PC-3 (cell line): Measurements from ENCODE around the gene PLEKHM2. TPM values are rescaled to one million over a fixed set of nuclear protein-coding genes. Genes with fewer than 3 reads are reported as not detected.

Experiments used
- ATAC-seq: fragments of 200-7000 bp; cut with Tn5 transposase; 2 replicates; pipeline ENCODE4 v1.9.1; 2020; ENCODE audit warnings: mild to moderate bottlenecking, moderate library complexity
- BruUV-seq: library from RNA; stranded (reverse); fragments of 400-500 nt; replicated peaks from 2 replicates; lab custom pipeline; 2021; lab: Mats Ljungman, UMichigan
- CTCF ChIA-PET: fragments of 300-600 bp; sonication (Branson Sonifier 250); formaldehyde crosslinking; loops from one replicate; lab custom pipeline; 2022; ENCODE audit warnings: antibody characterized with exemption; lab: Charles Lee
- POLR2A ChIA-PET: fragments of 300-600 bp; sonication (Branson Sonifier 250); formaldehyde crosslinking; loops from one replicate; lab custom pipeline; 2022; ENCODE audit warnings: antibody characterized with exemption; ENCODE audit not compliant: unreplicated experiment; lab: Charles Lee
- DNase-seq: peaks from one replicate; pipeline ENCODE4 v3.0.0-alpha.2; 2015
- H2AFZ ChIP-seq: fragments of 300-600 bp; sonication (generic); 2 replicates; pipeline ENCODE4 v1.6.0; 2016; ENCODE audit warnings: antibody characterized with exemption, low read length
- H3F3A ChIP-seq: fragments of 300-600 bp; sonication (generic); one replicate; pipeline ENCODE4 v1.6.0; 2017; ENCODE audit warnings: antibody characterized with exemption, low read length, control low read depth, mild to moderate bottlenecking; ENCODE audit not compliant: unreplicated experiment
- H3K27ac ChIP-seq: fragments of 300-600 bp; sonication (generic); 2 replicates; pipeline ENCODE4 v1.5.1; 2016; ENCODE audit warnings: mild to moderate bottlenecking, low read length
- H3K27me3 ChIP-seq: fragments of 300-600 bp; sonication (generic); 2 replicates; pipeline ENCODE4 v1.6.1; 2016; ENCODE audit warnings: low read length, mixed read lengths
- H3K36me3 ChIP-seq: fragments of 300-600 bp; sonication (generic); 2 replicates; pipeline ENCODE4 v1.6.1; 2016; ENCODE audit warnings: low read depth, mixed run types, low read length, mixed read lengths
- H3K4me1 ChIP-seq: fragments of 300-600 bp; sonication (generic); 2 replicates; pipeline ENCODE4 v1.5.1; 2016; ENCODE audit warnings: low read length; ENCODE audit not compliant: insufficient read depth
- H3K4me2 ChIP-seq: fragments of 300-600 bp; sonication (generic); 2 replicates; pipeline ENCODE4 v1.6.0; 2016; ENCODE audit warnings: low read length
- H3K4me3 ChIP-seq: fragments of 300-600 bp; sonication (generic); 2 replicates; pipeline ENCODE4 v1.5.1; 2016; ENCODE audit warnings: mild to moderate bottlenecking, low read length, mixed read lengths
- H3K79me2 ChIP-seq: fragments of 300-600 bp; sonication (generic); 2 replicates; pipeline ENCODE4 v1.6.1; 2017; ENCODE audit warnings: low read length, mixed read lengths
- H3K9ac ChIP-seq: fragments of 300-600 bp; sonication (generic); 2 replicates; pipeline ENCODE4 v1.6.0; 2016; ENCODE audit warnings: mild to moderate bottlenecking, low read length
- H3K9me2 ChIP-seq: fragments of 300-600 bp; sonication (generic); replicated peaks from 2 replicates; pipeline ENCODE4 v1.6.1; 2016; ENCODE audit warnings: mixed run types, low read length, mixed read lengths
- H3K9me3 ChIP-seq: fragments of 300-600 bp; sonication (generic); 2 replicates; pipeline ENCODE4 v1.6.1; 2016; ENCODE audit warnings: low read length, mixed read lengths
- H4K20me1 ChIP-seq: fragments of 300-600 bp; sonication (generic); 2 replicates; pipeline ENCODE4 v1.6.1; 2016; ENCODE audit warnings: low read length, mixed read lengths
- EZH2 ChIP-seq: fragments of 300-600 bp; sonication (generic); IDR thresholded peaks from one replicate; pipeline ENCODE4 v1.6.1; 2017; ENCODE audit warnings: antibody characterized with exemption, mild to moderate bottlenecking, low read length; ENCODE audit not compliant: unreplicated experiment
- EZH2phosphoT487 ChIP-seq: fragments of 300-600 bp; sonication (generic); IDR thresholded peaks from 2 replicates; pipeline ENCODE4 v1.6.1; 2018; ENCODE audit warnings: mild to moderate bottlenecking, antibody characterized with exemption, low read length, borderline replicate concordance
- intact Hi-C: fragments of 100-400 bp; cut with micrococcal nuclease; formaldehyde crosslinking; loops from 2 replicates; pipeline ENCODE4 v1.9.0; 2023
- total RNA-seq: library from RNA; depleted of rRNA; stranded (reverse); fragments of >200 nt; gene quantifications from 2 replicates; pipeline ENCODE4 v1.2.3, GENCODE V29; 2014
- TF ChIP-seq, protein P1 (sequence below): fragments of 300-600 bp; sonication (generic); conservative IDR thresholded peaks from 2 replicates; pipeline ENCODE4 v1.5.1; 2017; ENCODE audit warnings: antibody characterized with exemption, low read depth, mild to moderate bottlenecking, low read length

The PLEKHM2 gene
- total RNA-seq, 1 experiment from 2014 or later, result 31.3 TPM

DNA sequence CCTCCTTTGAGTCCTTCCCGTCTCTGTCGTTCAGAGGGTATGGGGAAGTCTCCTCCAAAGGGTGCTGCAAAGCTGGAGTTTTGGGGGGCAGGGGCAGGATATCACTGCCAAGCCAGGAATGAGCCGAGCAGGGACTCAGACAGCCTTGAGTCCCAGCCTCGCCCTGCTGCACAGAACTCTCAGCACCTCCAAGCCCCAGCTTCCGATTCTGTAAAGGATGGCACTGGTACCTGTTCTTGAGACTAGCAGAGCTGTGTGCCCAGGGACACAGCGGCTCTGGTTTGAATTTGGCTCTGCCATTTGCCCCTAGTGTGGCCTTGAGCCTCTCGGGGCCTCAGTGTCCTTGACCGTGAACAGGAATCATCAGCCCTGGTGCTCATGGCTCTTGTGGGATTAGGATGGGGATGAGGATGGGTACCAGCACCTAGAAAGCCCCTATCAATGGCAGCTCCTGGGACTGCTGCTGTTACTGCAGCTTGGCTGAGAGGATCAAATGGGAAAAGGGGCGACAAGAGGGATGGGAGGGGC, 73.0 kb downstream of the PLEKHM2 start:
- CTCF ChIA-PET, result no interaction called here
- intact Hi-C loops, result no loop called here

DNA sequence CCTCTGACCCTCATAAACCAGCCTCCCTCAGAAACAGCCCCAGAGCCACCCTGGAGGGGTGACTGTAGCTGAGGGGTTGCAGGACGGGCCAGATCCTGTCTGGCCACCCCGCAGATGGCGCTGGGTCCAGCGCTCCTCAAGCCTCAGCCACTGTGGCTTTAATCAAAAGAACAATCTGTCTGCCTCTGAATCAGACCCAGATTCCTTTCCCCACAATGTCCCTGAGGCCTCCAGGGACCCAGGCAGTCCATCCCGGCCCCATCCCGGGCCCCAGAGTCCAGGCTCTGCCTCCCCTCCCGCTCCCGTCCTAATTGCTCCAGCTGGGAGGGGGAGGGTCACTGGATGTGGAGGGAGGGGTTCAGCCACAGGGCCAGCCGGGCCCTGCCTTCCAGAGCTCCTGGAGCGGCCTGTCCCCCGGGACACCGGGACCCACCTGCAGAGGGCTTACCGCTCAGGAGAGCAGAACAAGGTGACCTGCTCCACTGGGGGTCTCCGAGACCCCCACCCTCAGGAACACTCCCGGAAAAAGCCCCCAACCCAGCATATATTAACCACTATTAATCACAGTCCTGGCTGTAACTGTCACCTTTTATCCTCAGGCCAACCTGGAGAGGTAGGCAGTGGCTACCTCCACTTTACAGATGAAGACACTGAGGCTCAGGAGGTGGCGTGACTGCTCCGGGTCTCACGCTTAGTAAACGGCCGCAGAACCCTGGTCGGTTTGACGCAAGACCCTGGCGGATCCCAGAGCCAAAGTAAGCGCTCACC, 73.6 kb downstream of the PLEKHM2 start:
- H3K9ac ChIP-seq, result no peak overlapping the region
- H3K9me2 ChIP-seq, result no peaks in the 10 kb centered on the region
- DNase-seq, result peak; percentile 34
- intact Hi-C loops, result no loop called here
- POLR2A ChIA-PET, result no interaction called here
- peaks cover 40% of the 10 kb centered on the region for H3K79me2 ChIP-seq
- no peaks in the 10 kb centered on the region for H3F3A ChIP-seq
- TSS peak; percentile 12 for BruUV-seq
- H3K4me3 ChIP-seq, result peak overlapping the region; percentile 86
- no peak for TF ChIP-seq EZH2
- TF ChIP-seq, protein P1, sequence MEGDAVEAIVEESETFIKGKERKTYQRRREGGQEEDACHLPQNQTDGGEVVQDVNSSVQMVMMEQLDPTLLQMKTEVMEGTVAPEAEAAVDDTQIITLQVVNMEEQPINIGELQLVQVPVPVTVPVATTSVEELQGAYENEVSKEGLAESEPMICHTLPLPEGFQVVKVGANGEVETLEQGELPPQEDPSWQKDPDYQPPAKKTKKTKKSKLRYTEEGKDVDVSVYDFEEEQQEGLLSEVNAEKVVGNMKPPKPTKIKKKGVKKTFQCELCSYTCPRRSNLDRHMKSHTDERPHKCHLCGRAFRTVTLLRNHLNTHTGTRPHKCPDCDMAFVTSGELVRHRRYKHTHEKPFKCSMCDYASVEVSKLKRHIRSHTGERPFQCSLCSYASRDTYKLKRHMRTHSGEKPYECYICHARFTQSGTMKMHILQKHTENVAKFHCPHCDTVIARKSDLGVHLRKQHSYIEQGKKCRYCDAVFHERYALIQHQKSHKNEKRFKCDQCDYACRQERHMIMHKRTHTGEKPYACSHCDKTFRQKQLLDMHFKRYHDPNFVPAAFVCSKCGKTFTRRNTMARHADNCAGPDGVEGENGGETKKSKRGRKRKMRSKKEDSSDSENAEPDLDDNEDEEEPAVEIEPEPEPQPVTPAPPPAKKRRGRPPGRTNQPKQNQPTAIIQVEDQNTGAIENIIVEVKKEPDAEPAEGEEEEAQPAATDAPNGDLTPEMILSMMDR, result no peak
- TF ChIP-seq EZH2phosphoT487, result no peak
- CTCF ChIA-PET, result no interaction called here
- peak overlapping the region; percentile 11; the same call in 1 of the 2 replicates for H2AFZ ChIP-seq
- peaks cover 41% of the 10 kb centered on the region for H3K4me1 ChIP-seq
- H3K27me3 ChIP-seq, result no peaks in the 10 kb centered on the region
- H3K4me2 ChIP-seq, result peak overlapping the region; percentile 50
- H4K20me1 ChIP-seq, result no peaks in the 10 kb centered on the region
- H3K27ac ChIP-seq, result no peak overlapping the region
- no peaks in the 10 kb centered on the region for H3K9me3 ChIP-seq
- no peaks in the 10 kb centered on the region for H3K36me3 ChIP-seq
- peak; percentile 0 for ATAC-seq

More for the DNA sequence above, 73.0 kb downstream of the PLEKHM2 start:
- BruUV-seq, result no TSS peak
- peak overlapping the region; percentile 42; the same call in 1 of the 2 replicates for H3K4me3 ChIP-seq
- no peak overlapping the region for H3K9ac ChIP-seq
- H3K79me2 ChIP-seq, result peaks cover 33% of the 10 kb centered on the region
- POLR2A ChIA-PET, result no interaction called here
- no peaks in the 10 kb centered on the region for H3F3A ChIP-seq
- TF ChIP-seq EZH2 (no peak), EZH2phosphoT487 (no peak)
- TF ChIP-seq, protein P1, result no peak
- ATAC-seq (no peak), DNase-seq (no peak)
- H3K9me3 ChIP-seq, result no peaks in the 10 kb centered on the region
- peak overlapping the region; percentile 67 for H3K4me2 ChIP-seq
- no peaks in the 10 kb centered on the region for H3K27me3 ChIP-seq
- no peaks in the 10 kb centered on the region for H3K9me2 ChIP-seq
- H2AFZ ChIP-seq, result no peak overlapping the region
- no peaks in the 10 kb centered on the region for H3K36me3 ChIP-seq
- H3K4me1 ChIP-seq, result peaks cover 41% of the 10 kb centered on the region
- H3K27ac ChIP-seq, result no peak overlapping the region
- H4K20me1 ChIP-seq, result no peaks in the 10 kb centered on the region
